KOPT-K1 (cell line): ENCODE results near the gene APOLD1.
"Not testable (repeated sequence)": the region's sequence is repeated elsewhere in the genome, so short reads cannot be mapped to it uniquely, and the experiment has no call there.

Source experiments
- H3K27ac ChIP-seq: fragments of 200-600 bp; sonication (generic); 2 replicates; pipeline ENCODE4 v1.5.1; 2016; ENCODE audit warnings: antibody characterized with exemption, mild to moderate bottlenecking, low read depth, low read length; ENCODE audit not compliant: poor library complexity, severe bottlenecking
- H3K36me3 ChIP-seq: fragments of 200-600 bp; sonication (generic); 2 replicates; pipeline ENCODE4 v1.5.1; 2017; ENCODE audit warnings: antibody characterized with exemption, mild to moderate bottlenecking, low read length, moderate library complexity; ENCODE audit not compliant: insufficient read depth
- H3K9me3 ChIP-seq: fragments of 200-600 bp; sonication (generic); 2 replicates; pipeline ENCODE4 v1.5.1; 2017; ENCODE audit warnings: antibody characterized with exemption, low read length, mild to moderate bottlenecking; ENCODE audit not compliant: insufficient read depth, poor library complexity, severe bottlenecking

APOLD1 gene

GRCh38 chr12:12784911-12785814, at the start of gene APOLD1:
Gene APOLD1, plus strand, starts transcription at chr12:12785659. Its CDS starts 33 bp downstream, at chr12:12785692.
- Histone ChIP-seq H3K36me3 (no peaks in the 10 kb centered on the region), H3K27ac (peak within 1 kb of the TSS; percentile 78), H3K9me3 (no peaks in the 10 kb centered on the region)

- no peaks in the 10 kb centered on the region; the same call in 1 of the 2 replicates for H3K36me3 ChIP-seq
- H3K27ac ChIP-seq, result peak overlapping the region; percentile 75
Observed at GRCh38 chr12:12736759-12737676, 48.4 kb upstream of the APOLD1 start.

GRCh38 chr12:12738152-12738551, 47.3 kb upstream of the APOLD1 start:
- not testable (repeated sequence) for H3K9me3 ChIP-seq, H3K36me3 ChIP-seq

More at GRCh38 chr12:12736759-12737676, 48.4 kb upstream of the APOLD1 start:
- no peaks in the 10 kb centered on the region for H3K9me3 ChIP-seq

GRCh38 chr12:12741660-12742059, 43.8 kb upstream of the APOLD1 start:
- H3K9me3 ChIP-seq, result no peaks in the 10 kb centered on the region
- H3K27ac ChIP-seq, result no peak overlapping the region
- no peaks in the 10 kb centered on the region for H3K36me3 ChIP-seq

More at GRCh38 chr12:12738152-12738551, 47.3 kb upstream of the APOLD1 start:
- not testable (repeated sequence) for H3K27ac ChIP-seq

GRCh38 chr12:12744546-12745305, 40.7 kb upstream of the APOLD1 start:
- H3K36me3 ChIP-seq, result no peaks in the 10 kb centered on the region
- no peaks in the 10 kb centered on the region for H3K9me3 ChIP-seq
- H3K27ac ChIP-seq, result no peak overlapping the region

GRCh38 chr12:12745576-12746211, 39.8 kb upstream of the APOLD1 start:
- H3K9me3 ChIP-seq, result no peaks in the 10 kb centered on the region
- no peak overlapping the region for H3K27ac ChIP-seq
- H3K36me3 ChIP-seq, result no peaks in the 10 kb centered on the region

GRCh38 chr12:12747278-12747677, 38.2 kb upstream of the APOLD1 start:
- no peaks in the 10 kb centered on the region for H3K9me3 ChIP-seq
- no peaks in the 10 kb centered on the region; the same call in 1 of the 2 replicates for H3K36me3 ChIP-seq
- no peak overlapping the region for H3K27ac ChIP-seq

GRCh38 chr12:12748044-12748443, 37.4 kb upstream of the APOLD1 start:
- H3K27ac ChIP-seq, result no peak overlapping the region
- H3K9me3 ChIP-seq, result no peaks in the 10 kb centered on the region
- no peaks in the 10 kb centered on the region; the same call in 1 of the 2 replicates for H3K36me3 ChIP-seq

- no peaks in the 10 kb centered on the region; the same call in 1 of the 2 replicates for H3K36me3 ChIP-seq
- H3K9me3 ChIP-seq, result no peaks in the 10 kb centered on the region
- no peak overlapping the region for H3K27ac ChIP-seq
Observed at GRCh38 chr12:12749433-12749832, 36.0 kb upstream of the APOLD1 start.

GRCh38 chr12:12755923-12756322, 29.5 kb upstream of the APOLD1 start:
- no peak overlapping the region for H3K27ac ChIP-seq
- no peaks in the 10 kb centered on the region for H3K9me3 ChIP-seq
- H3K36me3 ChIP-seq, result no peaks in the 10 kb centered on the region; the same call in 1 of the 2 replicates

- no peak overlapping the region for H3K27ac ChIP-seq
- no peaks in the 10 kb centered on the region for H3K36me3 ChIP-seq
Observed at GRCh38 chr12:12757121-12757520, 28.3 kb upstream of the APOLD1 start.

GRCh38 chr12:12759234-12759915, 26.1 kb upstream of the APOLD1 start:
- no peaks in the 10 kb centered on the region for H3K36me3 ChIP-seq
- H3K27ac ChIP-seq, result no peak overlapping the region

More at GRCh38 chr12:12757121-12757520, 28.3 kb upstream of the APOLD1 start:
- H3K9me3 ChIP-seq, result no peaks in the 10 kb centered on the region

GRCh38 chr12:12764824-12765223, 20.6 kb upstream of the APOLD1 start:
- peaks cover 5% of the 10 kb centered on the region for H3K9me3 ChIP-seq
- no peak overlapping the region for H3K27ac ChIP-seq
- no peaks in the 10 kb centered on the region for H3K36me3 ChIP-seq

More at GRCh38 chr12:12759234-12759915, 26.1 kb upstream of the APOLD1 start:
- no peaks in the 10 kb centered on the region for H3K9me3 ChIP-seq
